ENCODE data around the gene PITPNB. TPM values are rescaled to one million over a fixed set of nuclear protein-coding genes. Genes with fewer than 3 reads are reported as not detected.

PITPNB gene
- total RNA-seq, 4 donors from 2014 or later, result 37.5 to 53.7 (median 40.2) TPM

DNA sequence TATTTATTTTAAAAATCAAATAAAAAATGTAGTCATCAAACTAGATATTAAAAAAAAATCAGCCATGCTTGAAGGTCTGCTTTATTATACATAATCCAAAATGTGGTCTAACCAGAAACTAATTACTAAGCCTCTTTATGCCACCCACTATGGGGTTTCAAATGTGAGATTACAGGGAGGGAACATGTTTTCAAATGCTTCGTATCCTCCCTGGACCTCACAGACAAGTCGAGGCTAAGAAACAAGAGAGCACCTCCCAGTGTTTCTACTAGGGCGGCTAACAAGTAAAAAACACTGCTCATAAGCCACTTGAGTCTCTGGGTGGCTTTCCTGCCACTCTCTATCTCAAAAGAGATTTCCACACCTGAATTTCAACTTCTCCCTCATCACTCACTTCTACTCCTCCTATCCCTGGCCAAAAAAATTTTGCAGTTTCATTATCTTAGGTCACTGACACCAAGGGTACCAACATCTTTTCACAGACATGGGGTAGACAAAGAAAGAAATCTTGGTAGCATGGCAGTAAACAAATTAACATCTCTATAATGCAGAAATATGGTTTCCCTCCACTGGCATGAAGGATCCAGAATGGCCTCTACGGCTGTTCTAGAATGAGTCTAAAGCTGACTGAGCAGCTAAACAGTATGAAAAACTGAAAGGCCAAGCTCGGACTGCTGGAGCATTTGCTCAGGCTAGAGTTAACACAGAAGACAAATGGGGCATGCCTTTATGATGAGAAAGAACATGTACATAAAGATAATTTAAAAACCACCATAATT is 50.9 kb downstream of the PITPNB start:
- TF ChIP-seq, protein P1, sequence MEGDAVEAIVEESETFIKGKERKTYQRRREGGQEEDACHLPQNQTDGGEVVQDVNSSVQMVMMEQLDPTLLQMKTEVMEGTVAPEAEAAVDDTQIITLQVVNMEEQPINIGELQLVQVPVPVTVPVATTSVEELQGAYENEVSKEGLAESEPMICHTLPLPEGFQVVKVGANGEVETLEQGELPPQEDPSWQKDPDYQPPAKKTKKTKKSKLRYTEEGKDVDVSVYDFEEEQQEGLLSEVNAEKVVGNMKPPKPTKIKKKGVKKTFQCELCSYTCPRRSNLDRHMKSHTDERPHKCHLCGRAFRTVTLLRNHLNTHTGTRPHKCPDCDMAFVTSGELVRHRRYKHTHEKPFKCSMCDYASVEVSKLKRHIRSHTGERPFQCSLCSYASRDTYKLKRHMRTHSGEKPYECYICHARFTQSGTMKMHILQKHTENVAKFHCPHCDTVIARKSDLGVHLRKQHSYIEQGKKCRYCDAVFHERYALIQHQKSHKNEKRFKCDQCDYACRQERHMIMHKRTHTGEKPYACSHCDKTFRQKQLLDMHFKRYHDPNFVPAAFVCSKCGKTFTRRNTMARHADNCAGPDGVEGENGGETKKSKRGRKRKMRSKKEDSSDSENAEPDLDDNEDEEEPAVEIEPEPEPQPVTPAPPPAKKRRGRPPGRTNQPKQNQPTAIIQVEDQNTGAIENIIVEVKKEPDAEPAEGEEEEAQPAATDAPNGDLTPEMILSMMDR (IDR thresholded peaks at IDR 0.05), result no peak
- TF ChIP-seq EP300 (IDR thresholded peaks at IDR 0.05) (no peak), POLR2A (IDR thresholded peaks at IDR 0.05) (no peak)
- Histone ChIP-seq H3K9me3 (no peaks in the 10 kb centered on the region), H3K4me1 (peaks cover 0 to 62% (median 31%) of the 10 kb centered on the region in 4 donors), H3K27me3 (no peaks in the 10 kb centered on the region), H3K27ac (peak overlapping the region; percentile 68 to 92 (median 84)), H3K36me3 (peaks cover 0 to 29% (median 0%) of the 10 kb centered on the region in 3 donors), H3K4me3 (no peak overlapping the region)
- DNase-seq (ENCODE audit: low spot score in 2 of 2), result no peak
- 67 to 73% methylated on average over 5 of the region's 5 CpGs for WGBS, 2 donors

DNA sequence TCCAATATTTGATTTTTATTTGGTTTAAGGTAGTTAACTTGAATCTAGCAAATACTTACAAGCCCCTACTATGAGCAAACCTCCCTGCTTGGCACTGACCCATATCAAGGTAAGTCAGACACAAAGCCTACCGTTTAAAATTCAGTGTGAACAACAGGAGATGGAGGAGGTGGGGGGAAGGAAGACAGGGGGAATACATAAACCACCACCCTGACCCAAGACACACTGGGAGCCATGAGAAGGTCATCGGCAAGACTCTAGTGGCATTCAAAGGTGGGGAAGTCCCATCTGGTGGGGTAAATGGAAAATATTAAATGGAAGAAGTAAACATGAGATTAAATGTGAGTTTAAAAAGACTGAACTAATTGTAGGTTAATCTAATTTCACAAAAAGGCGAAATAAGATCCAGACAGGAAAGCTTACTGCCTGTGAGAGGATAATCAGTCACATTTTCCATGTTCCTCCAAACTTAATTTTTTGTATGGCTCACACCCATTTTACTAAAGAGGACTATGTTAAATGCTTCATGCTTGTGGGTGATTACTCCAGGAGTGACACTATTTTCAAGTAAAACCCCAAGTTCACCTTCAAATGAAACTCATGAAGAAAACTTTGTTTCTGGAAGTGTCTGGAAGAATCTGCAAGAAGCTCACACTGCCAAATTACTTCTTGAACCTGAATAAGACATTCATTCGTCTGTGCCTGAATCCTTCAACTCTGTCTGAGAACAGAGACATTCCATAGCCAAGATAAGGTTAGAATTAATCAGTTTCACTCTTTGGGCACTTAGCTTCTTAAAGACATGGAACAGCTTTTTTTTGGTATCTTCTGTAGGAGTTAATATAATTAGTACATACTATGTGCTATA is 51.7 kb downstream of the PITPNB start:
- Histone ChIP-seq H3K27ac (peak overlapping the region; percentile 68 to 92 (median 84)), H3K27me3 (no peaks in the 10 kb centered on the region), H3K4me1 (peaks cover 0 to 64% (median 33%) of the 10 kb centered on the region in 4 donors), H3K36me3 (peaks cover 0 to 21% (median 0%) of the 10 kb centered on the region in 3 donors), H3K9me3 (no peaks in the 10 kb centered on the region), H3K4me3 (no peak overlapping the region)
- 37 to 43% methylated on average over 4 of the region's 4 CpGs for WGBS, 2 donors
- TF ChIP-seq, protein P1 (IDR thresholded peaks at IDR 0.05), result no peak
- TF ChIP-seq POLR2A (IDR thresholded peaks at IDR 0.05), result no peak
- no peak for TF ChIP-seq EP300 (IDR thresholded peaks at IDR 0.05)
- no peak for DNase-seq (ENCODE audit: low spot score in 2 of 2)

DNA sequence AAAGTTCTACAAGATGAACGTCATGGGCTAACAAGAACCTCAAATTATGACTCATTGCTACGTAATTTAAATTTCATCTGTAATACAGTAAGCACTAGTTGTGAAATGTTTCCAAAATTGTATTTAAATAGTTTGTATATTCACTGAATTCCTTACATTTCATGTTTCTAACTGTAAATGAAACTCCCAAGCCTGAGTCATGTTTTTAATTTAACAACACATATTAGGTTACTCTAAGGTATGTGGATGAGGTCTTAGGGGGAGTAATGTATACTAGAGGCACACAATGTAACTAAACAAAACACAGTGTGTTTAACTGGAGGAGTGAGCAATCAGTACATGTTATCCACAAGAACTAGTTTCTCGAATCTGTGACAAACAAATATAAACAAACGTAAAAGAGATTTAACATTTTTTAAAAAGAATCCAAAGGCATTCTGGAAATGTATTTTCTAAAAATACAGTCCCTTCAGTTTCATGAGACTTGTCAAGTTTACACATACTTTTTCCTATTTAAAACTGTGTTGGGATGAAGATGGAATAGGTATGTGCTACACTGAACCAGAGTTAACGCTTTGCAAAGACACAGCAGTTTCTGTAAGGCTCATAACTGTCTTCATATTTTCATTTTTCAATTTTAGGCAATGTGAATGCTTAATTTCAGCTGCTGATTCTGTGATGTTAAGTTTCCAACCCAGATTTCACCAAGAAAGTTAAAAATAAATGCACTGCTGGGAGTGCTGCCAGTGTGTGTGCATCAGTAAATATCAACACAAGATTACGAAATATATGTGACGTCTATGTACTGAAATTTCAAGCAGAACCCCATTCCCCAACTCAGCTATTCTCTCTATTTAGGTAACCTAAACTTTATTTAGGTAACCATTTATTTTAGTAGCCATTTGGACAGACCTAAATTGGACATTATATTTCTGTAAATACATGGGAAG is 52.6 kb downstream of the PITPNB start:
- 28 to 34% methylated on average over 7 of the region's 7 CpGs for WGBS, 2 donors
- Histone ChIP-seq H3K27ac (peak overlapping the region; percentile 68 to 92 (median 84)), H3K36me3 (peaks cover 0 to 18% (median 0%) of the 10 kb centered on the region in 3 donors), H3K4me3 (no peak overlapping the region), H3K27me3 (no peaks in the 10 kb centered on the region), H3K9me3 (no peaks in the 10 kb centered on the region), H3K4me1 (peaks cover 0 to 64% (median 33%) of the 10 kb centered on the region in 4 donors)
- TF ChIP-seq, protein P1 (IDR thresholded peaks at IDR 0.05), result no peak
- peak; percentile 82 to 85 for TF ChIP-seq EP300 (IDR thresholded peaks at IDR 0.05)
- TF ChIP-seq POLR2A (IDR thresholded peaks at IDR 0.05), result no peak
- peak; percentile 45 to 69 for DNase-seq (ENCODE audit: low spot score in 2 of 2)

DNA sequence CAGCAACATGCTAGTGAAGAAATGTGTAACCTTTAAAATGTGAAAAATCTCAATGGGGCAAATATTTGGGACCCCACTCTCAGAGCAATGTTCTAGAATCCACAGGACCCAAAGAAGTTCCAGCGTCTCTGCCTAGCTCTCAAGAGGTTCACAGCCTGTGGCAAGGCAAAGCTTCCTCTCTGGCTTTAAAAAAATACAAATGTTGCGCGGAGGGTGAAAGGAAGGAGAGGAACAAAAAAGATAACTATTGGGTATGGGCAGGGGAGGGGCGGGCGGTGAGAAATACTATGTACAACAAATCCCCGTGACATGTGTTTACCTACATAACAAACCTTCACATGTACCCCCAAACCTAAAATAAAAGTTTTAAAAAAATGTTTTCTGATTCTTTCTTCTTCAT is 53.6 kb downstream of the PITPNB start:
- Histone ChIP-seq H3K9me3 (no peaks in the 10 kb centered on the region), H3K4me1 (peaks cover 0 to 64% (median 33%) of the 10 kb centered on the region in 4 donors), H3K4me3 (no peak overlapping the region), H3K27ac (peak overlapping the region; percentile 68 to 92 (median 84)), H3K27me3 (no peaks in the 10 kb centered on the region), H3K36me3 (peaks cover 0 to 13% (median 0%) of the 10 kb centered on the region in 3 donors)
- no peak for DNase-seq (ENCODE audit: low spot score in 2 of 2)
- TF ChIP-seq POLR2A (IDR thresholded peaks at IDR 0.05), result no peak
- TF ChIP-seq, protein P1 (IDR thresholded peaks at IDR 0.05), result no peak
- no peak for TF ChIP-seq EP300 (IDR thresholded peaks at IDR 0.05)
- WGBS, 2 donors, result 71 to 77% methylated on average over 6 of the region's 6 CpGs
